ENCODE results near the gene ARHGAP24. TPM values are rescaled to one million over a fixed set of nuclear protein-coding genes. Genes with fewer than 3 reads are reported as not detected.

The ARHGAP24 gene
- total and polyA plus RNA-seq, 2 experiments from 2014 or later, result 0.21 to 0.36 TPM

DNA sequence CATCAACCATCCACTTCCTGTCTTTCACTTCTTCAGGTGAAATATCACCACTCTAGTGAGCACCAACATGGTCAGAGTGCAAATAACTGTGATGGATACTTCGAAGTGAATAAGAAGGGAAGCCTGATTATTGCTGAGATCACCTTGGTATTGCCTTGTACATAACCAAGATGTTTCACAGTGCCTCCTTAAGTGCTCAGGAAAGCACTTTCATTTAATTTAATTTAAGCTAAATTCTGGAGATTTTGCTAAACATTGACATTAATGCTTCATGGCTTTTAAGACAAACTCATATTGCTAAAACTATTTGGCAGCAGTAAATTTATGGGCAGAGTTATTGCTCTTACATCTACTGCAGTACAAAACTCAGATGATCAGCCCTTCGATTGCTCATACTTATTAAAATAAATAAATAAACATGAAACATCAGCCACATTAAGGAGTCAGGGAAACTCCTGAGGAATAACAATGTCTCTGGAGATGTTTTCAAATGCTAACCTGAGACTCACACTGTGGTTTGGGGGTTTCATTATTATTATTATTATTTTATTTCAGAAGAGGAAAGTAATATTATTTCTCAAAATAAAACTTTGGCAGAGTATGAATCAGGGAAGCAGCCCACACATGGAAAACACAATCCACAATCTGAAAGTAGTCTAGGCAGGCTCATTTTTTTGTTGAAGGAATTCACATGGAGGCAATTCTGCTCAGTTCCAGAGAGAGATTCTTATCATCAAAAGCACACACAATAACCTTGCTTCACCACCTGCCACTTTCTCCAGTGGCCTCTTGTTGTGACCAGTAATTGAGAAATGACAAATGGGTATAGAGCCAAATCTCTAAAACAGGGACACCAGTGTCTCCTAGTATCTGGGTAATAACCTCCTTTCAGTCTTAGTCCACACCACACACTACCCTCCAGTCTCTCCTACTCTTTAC lies 540.7 kb downstream of the ARHGAP24 start:
- H3F3A ChIP-seq (replicated peaks; ENCODE audit: low read depth), result no peaks in the 10 kb centered on the region
- Mint-ChIP-seq H3K4me1 (peaks cover 23% of the 10 kb centered on the region), H3K9me3 (no peaks in the 10 kb centered on the region), H3K36me3 (ENCODE audit: low read depth) (no peaks in the 10 kb centered on the region), H3K27me3 (ENCODE audit: insufficient read depth, low read depth, poor library complexity) (peaks cover 3% of the 10 kb centered on the region), H3K4me3 (no peak overlapping the region), H3K27ac (peak overlapping the region; percentile 9; the same call in 1 of the 2 replicates)
- H3K27ac ChIP-seq (ENCODE audit: low read depth), result no peak overlapping the region
- no peaks in the 10 kb centered on the region for H3K27me3 ChIP-seq (ENCODE audit: insufficient read depth)
- no peaks in the 10 kb centered on the region for H3K9me2 ChIP-seq (ENCODE audit: insufficient read depth)
- DNase-seq (ENCODE audit: low spot score), result no peak
- H3K79me2 ChIP-seq (replicated peaks; ENCODE audit: insufficient read depth), result no peaks in the 10 kb centered on the region
- ATAC-seq, result no peak
- H3K36me3 ChIP-seq (ENCODE audit: insufficient read depth), result no peaks in the 10 kb centered on the region
- no peak overlapping the region for H2AFZ ChIP-seq
- H3K4me2 ChIP-seq, result peak overlapping the region; percentile 19; the same call in 1 of the 2 replicates
- H3K4me3 ChIP-seq, result no peak overlapping the region
- TF ChIP-seq EZH2phosphoT487 (IDR thresholded peaks at IDR 0.05; ENCODE audit: unreplicated experiment), result no peak
- TF ChIP-seq ETS1 (IDR thresholded peaks at IDR 0.05), result no peak
- no peak for TF ChIP-seq CREB1 (CRISPR knock-in tag; IDR thresholded peaks at IDR 0.05; ENCODE audit: low read depth)
- TF ChIP-seq, protein P1, sequence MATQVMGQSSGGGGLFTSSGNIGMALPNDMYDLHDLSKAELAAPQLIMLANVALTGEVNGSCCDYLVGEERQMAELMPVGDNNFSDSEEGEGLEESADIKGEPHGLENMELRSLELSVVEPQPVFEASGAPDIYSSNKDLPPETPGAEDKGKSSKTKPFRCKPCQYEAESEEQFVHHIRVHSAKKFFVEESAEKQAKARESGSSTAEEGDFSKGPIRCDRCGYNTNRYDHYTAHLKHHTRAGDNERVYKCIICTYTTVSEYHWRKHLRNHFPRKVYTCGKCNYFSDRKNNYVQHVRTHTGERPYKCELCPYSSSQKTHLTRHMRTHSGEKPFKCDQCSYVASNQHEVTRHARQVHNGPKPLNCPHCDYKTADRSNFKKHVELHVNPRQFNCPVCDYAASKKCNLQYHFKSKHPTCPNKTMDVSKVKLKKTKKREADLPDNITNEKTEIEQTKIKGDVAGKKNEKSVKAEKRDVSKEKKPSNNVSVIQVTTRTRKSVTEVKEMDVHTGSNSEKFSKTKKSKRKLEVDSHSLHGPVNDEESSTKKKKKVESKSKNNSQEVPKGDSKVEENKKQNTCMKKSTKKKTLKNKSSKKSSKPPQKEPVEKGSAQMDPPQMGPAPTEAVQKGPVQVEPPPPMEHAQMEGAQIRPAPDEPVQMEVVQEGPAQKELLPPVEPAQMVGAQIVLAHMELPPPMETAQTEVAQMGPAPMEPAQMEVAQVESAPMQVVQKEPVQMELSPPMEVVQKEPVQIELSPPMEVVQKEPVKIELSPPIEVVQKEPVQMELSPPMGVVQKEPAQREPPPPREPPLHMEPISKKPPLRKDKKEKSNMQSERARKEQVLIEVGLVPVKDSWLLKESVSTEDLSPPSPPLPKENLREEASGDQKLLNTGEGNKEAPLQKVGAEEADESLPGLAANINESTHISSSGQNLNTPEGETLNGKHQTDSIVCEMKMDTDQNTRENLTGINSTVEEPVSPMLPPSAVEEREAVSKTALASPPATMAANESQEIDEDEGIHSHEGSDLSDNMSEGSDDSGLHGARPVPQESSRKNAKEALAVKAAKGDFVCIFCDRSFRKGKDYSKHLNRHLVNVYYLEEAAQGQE (IDR thresholded peaks at IDR 0.05; ENCODE audit: unreplicated experiment), result no peak
- TF ChIP-seq POLR2AphosphoS5 (IDR thresholded peaks at IDR 0.05; ENCODE audit: low read depth), result no peak
- TF ChIP-seq NANOG (IDR thresholded peaks at IDR 0.05; ENCODE audit: borderline replicate concordance), result no peak
- no peak for TF ChIP-seq ZNF331 (CRISPR knock-in tag; IDR thresholded peaks at IDR 0.05; ENCODE audit: low read depth)
- no peak for TF ChIP-seq ZNF462 (CRISPR knock-in tag; IDR thresholded peaks at IDR 0.05)
- TF ChIP-seq JUNB (IDR thresholded peaks at IDR 0.05; ENCODE audit: unreplicated experiment), result no peak
- TF ChIP-seq ZNF114 (CRISPR knock-in tag; IDR thresholded peaks at IDR 0.05), result no peak
- no peak for TF ChIP-seq EZH2 (IDR thresholded peaks at IDR 0.05; ENCODE audit: low read depth, unreplicated experiment)
- TF ChIP-seq, protein P2, sequence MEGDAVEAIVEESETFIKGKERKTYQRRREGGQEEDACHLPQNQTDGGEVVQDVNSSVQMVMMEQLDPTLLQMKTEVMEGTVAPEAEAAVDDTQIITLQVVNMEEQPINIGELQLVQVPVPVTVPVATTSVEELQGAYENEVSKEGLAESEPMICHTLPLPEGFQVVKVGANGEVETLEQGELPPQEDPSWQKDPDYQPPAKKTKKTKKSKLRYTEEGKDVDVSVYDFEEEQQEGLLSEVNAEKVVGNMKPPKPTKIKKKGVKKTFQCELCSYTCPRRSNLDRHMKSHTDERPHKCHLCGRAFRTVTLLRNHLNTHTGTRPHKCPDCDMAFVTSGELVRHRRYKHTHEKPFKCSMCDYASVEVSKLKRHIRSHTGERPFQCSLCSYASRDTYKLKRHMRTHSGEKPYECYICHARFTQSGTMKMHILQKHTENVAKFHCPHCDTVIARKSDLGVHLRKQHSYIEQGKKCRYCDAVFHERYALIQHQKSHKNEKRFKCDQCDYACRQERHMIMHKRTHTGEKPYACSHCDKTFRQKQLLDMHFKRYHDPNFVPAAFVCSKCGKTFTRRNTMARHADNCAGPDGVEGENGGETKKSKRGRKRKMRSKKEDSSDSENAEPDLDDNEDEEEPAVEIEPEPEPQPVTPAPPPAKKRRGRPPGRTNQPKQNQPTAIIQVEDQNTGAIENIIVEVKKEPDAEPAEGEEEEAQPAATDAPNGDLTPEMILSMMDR (conservative IDR thresholded peaks at IDR 0.05; ENCODE audit: low read depth in 2 of 2), result no peak
- TF ChIP-seq STAT1 (IDR thresholded peaks at IDR 0.05; ENCODE audit: unreplicated experiment), result no peak
- H4K20me1 ChIP-seq (replicated peaks; ENCODE audit: insufficient read depth), result no peaks in the 10 kb centered on the region
- peaks cover 20% of the 10 kb centered on the region for H3K4me1 ChIP-seq (ENCODE audit: insufficient read depth)
